Measurements from ENCODE around the gene POP5.

The POP5 gene

GRCh38 chr12:120586206-120586605, 5.0 kb upstream of the POP5 start:
- no peaks in the 10 kb centered on the region; the same call in 1 of the 2 replicates for H3K4me1 ChIP-seq (ENCODE audit: insufficient read depth, low read length)
- no peaks in the 10 kb centered on the region for H3K36me3 ChIP-seq (ENCODE audit: insufficient read depth, low read depth, low read length)
- no peak overlapping the region for H3K9ac ChIP-seq (ENCODE audit: low read depth, low read length)
- no peaks in the 10 kb centered on the region for H3K9me3 ChIP-seq (ENCODE audit: insufficient read depth, low read depth, low read length)
- no peak overlapping the region for H3K4me3 ChIP-seq (ENCODE audit: low read length)
- peaks cover 31% of the 10 kb centered on the region for H3K27me3 ChIP-seq (ENCODE audit: insufficient read depth, low read length)
- no peak overlapping the region for H3K27ac ChIP-seq (ENCODE audit: low read length)

- H3K27me3 ChIP-seq (ENCODE audit: insufficient read depth, low read length), result peaks cover 31% of the 10 kb centered on the region
- peaks cover 5% of the 10 kb centered on the region for H3K36me3 ChIP-seq (ENCODE audit: insufficient read depth, low read depth, low read length)
- peak overlapping the region; percentile 34; the same call in 1 of the 2 replicates for H3K9ac ChIP-seq (ENCODE audit: low read depth, low read length)
- H3K9me3 ChIP-seq (ENCODE audit: insufficient read depth, low read depth, low read length), result no peaks in the 10 kb centered on the region
- H3K4me3 ChIP-seq (ENCODE audit: low read length), result peak overlapping the region; percentile 56; the same call in 1 of the 2 replicates
- H3K4me1 ChIP-seq (ENCODE audit: insufficient read depth, low read length), result no peaks in the 10 kb centered on the region; the same call in 1 of the 2 replicates
- H3K27ac ChIP-seq (ENCODE audit: low read length), result no peak overlapping the region
Measured at GRCh38 chr12:120584343-120585149, 3.3 kb upstream of the POP5 start.

- Histone ChIP-seq H3K27ac (ENCODE audit: low read length) (no peak overlapping the region), H3K27me3 (ENCODE audit: insufficient read depth, low read length) (peaks cover 31% of the 10 kb centered on the region), H3K4me1 (ENCODE audit: insufficient read depth, low read length) (no peaks in the 10 kb centered on the region; the same call in 1 of the 2 replicates), H3K9me3 (ENCODE audit: insufficient read depth, low read depth, low read length) (no peaks in the 10 kb centered on the region), H3K4me3 (ENCODE audit: low read length) (peak overlapping the region; percentile 56; the same call in 1 of the 2 replicates), H3K36me3 (ENCODE audit: insufficient read depth, low read depth, low read length) (peaks cover 15% of the 10 kb centered on the region), H3K9ac (ENCODE audit: low read depth, low read length) (no peak overlapping the region)
Measured at GRCh38 chr12:120583478-120584030, 2.4 kb upstream of the POP5 start.

GRCh38 chr12:120581998-120582397, 796 bp upstream of the POP5 start:
- H3K27me3 ChIP-seq (ENCODE audit: insufficient read depth, low read length), result peaks cover 31% of the 10 kb centered on the region
- peaks cover 30% of the 10 kb centered on the region for H3K36me3 ChIP-seq (ENCODE audit: insufficient read depth, low read depth, low read length)
- peak overlapping the region; percentile 65; the same call in 1 of the 2 replicates for H3K9ac ChIP-seq (ENCODE audit: low read depth, low read length)
- H3K27ac ChIP-seq (ENCODE audit: low read length), result no peak overlapping the region
- no peaks in the 10 kb centered on the region for H3K9me3 ChIP-seq (ENCODE audit: insufficient read depth, low read depth, low read length)
- H3K4me1 ChIP-seq (ENCODE audit: insufficient read depth, low read length), result no peaks in the 10 kb centered on the region; the same call in 1 of the 2 replicates
- peak overlapping the region; percentile 96 for H3K4me3 ChIP-seq (ENCODE audit: low read length)

GRCh38 chr12:120579179-120579578, 2.0 kb downstream of the POP5 start:
- Histone ChIP-seq H3K4me3 (ENCODE audit: low read length) (no peak overlapping the region), H3K36me3 (ENCODE audit: insufficient read depth, low read depth, low read length) (peaks cover 56% of the 10 kb centered on the region), H3K27me3 (ENCODE audit: insufficient read depth, low read length) (peaks cover 8% of the 10 kb centered on the region), H3K9me3 (ENCODE audit: insufficient read depth, low read depth, low read length) (no peaks in the 10 kb centered on the region), H3K27ac (ENCODE audit: low read length) (no peak overlapping the region), H3K9ac (ENCODE audit: low read depth, low read length) (no peak overlapping the region), H3K4me1 (ENCODE audit: insufficient read depth, low read length) (no peaks in the 10 kb centered on the region; the same call in 1 of the 2 replicates)

- Histone ChIP-seq H3K9ac (ENCODE audit: low read depth, low read length) (no peak overlapping the region), H3K27me3 (ENCODE audit: insufficient read depth, low read length) (no peaks in the 10 kb centered on the region)
Measured at GRCh38 chr12:120574106-120574505, 7.1 kb downstream of the POP5 start.

GRCh38 chr12:120573560-120573959, 7.6 kb downstream of the POP5 start:
- H3K36me3 ChIP-seq (ENCODE audit: insufficient read depth, low read depth, low read length), result peaks cover 94% of the 10 kb centered on the region

More at GRCh38 chr12:120574106-120574505, 7.1 kb downstream of the POP5 start:
- Histone ChIP-seq H3K9me3 (ENCODE audit: insufficient read depth, low read depth, low read length) (no peaks in the 10 kb centered on the region), H3K4me3 (ENCODE audit: low read length) (no peak overlapping the region), H3K4me1 (ENCODE audit: insufficient read depth, low read length) (no peaks in the 10 kb centered on the region), H3K27ac (ENCODE audit: low read length) (no peak overlapping the region), H3K36me3 (ENCODE audit: insufficient read depth, low read depth, low read length) (peaks cover 94% of the 10 kb centered on the region)

GRCh38 chr12:120571299-120571698, 9.9 kb downstream of the POP5 start:
- no peaks in the 10 kb centered on the region for H3K9me3 ChIP-seq (ENCODE audit: insufficient read depth, low read depth, low read length)
- H3K27me3 ChIP-seq (ENCODE audit: insufficient read depth, low read length), result no peaks in the 10 kb centered on the region
- no peaks in the 10 kb centered on the region for H3K4me1 ChIP-seq (ENCODE audit: insufficient read depth, low read length)
- no peak overlapping the region for H3K27ac ChIP-seq (ENCODE audit: low read length)
- H3K36me3 ChIP-seq (ENCODE audit: insufficient read depth, low read depth, low read length), result peaks cover 94% of the 10 kb centered on the region
- no peak overlapping the region for H3K4me3 ChIP-seq (ENCODE audit: low read length)
- no peak overlapping the region for H3K9ac ChIP-seq (ENCODE audit: low read depth, low read length)

More at GRCh38 chr12:120573560-120573959, 7.6 kb downstream of the POP5 start:
- Histone ChIP-seq H3K27me3 (ENCODE audit: insufficient read depth, low read length) (no peaks in the 10 kb centered on the region), H3K4me1 (ENCODE audit: insufficient read depth, low read length) (no peaks in the 10 kb centered on the region), H3K4me3 (ENCODE audit: low read length) (no peak overlapping the region), H3K27ac (ENCODE audit: low read length) (no peak overlapping the region), H3K9me3 (ENCODE audit: insufficient read depth, low read depth, low read length) (no peaks in the 10 kb centered on the region), H3K9ac (ENCODE audit: low read depth, low read length) (no peak overlapping the region)

- Histone ChIP-seq H3K9me3 (ENCODE audit: insufficient read depth, low read depth, low read length) (no peaks in the 10 kb centered on the region), H3K4me3 (ENCODE audit: low read length) (no peak overlapping the region), H3K36me3 (ENCODE audit: insufficient read depth, low read depth, low read length) (peaks cover 83% of the 10 kb centered on the region), H3K4me1 (ENCODE audit: insufficient read depth, low read length) (no peaks in the 10 kb centered on the region), H3K27ac (ENCODE audit: low read length) (no peak overlapping the region), H3K9ac (ENCODE audit: low read depth, low read length) (no peak overlapping the region), H3K27me3 (ENCODE audit: insufficient read depth, low read length) (no peaks in the 10 kb centered on the region)
Measured at GRCh38 chr12:120563495-120563894, 17.7 kb downstream of the POP5 start.

GRCh38 chr12:120562906-120563305, 18.3 kb downstream of the POP5 start:
- Histone ChIP-seq H3K4me1 (ENCODE audit: insufficient read depth, low read length) (no peaks in the 10 kb centered on the region), H3K36me3 (ENCODE audit: insufficient read depth, low read depth, low read length) (peaks cover 81% of the 10 kb centered on the region), H3K4me3 (ENCODE audit: low read length) (no peak overlapping the region), H3K9me3 (ENCODE audit: insufficient read depth, low read depth, low read length) (no peaks in the 10 kb centered on the region), H3K27me3 (ENCODE audit: insufficient read depth, low read length) (no peaks in the 10 kb centered on the region), H3K9ac (ENCODE audit: low read depth, low read length) (no peak overlapping the region), H3K27ac (ENCODE audit: low read length) (no peak overlapping the region)

- H3K9me3 ChIP-seq (ENCODE audit: insufficient read depth, low read depth, low read length), result no peaks in the 10 kb centered on the region
- H3K4me3 ChIP-seq (ENCODE audit: low read length), result no peak overlapping the region
- H3K27me3 ChIP-seq (ENCODE audit: insufficient read depth, low read length), result no peaks in the 10 kb centered on the region
- no peaks in the 10 kb centered on the region for H3K4me1 ChIP-seq (ENCODE audit: insufficient read depth, low read length)
- peaks cover 70% of the 10 kb centered on the region for H3K36me3 ChIP-seq (ENCODE audit: insufficient read depth, low read depth, low read length)
- H3K27ac ChIP-seq (ENCODE audit: low read length), result no peak overlapping the region
- H3K9ac ChIP-seq (ENCODE audit: low read depth, low read length), result no peak overlapping the region
Measured at GRCh38 chr12:120557589-120557988, 23.6 kb downstream of the POP5 start.

- no peak overlapping the region for H3K9ac ChIP-seq (ENCODE audit: low read depth, low read length)
- no peaks in the 10 kb centered on the region for H3K9me3 ChIP-seq (ENCODE audit: insufficient read depth, low read depth, low read length)
- no peak overlapping the region for H3K27ac ChIP-seq (ENCODE audit: low read length)
- no peaks in the 10 kb centered on the region for H3K27me3 ChIP-seq (ENCODE audit: insufficient read depth, low read length)
- no peak overlapping the region for H3K4me3 ChIP-seq (ENCODE audit: low read length)
- H3K4me1 ChIP-seq (ENCODE audit: insufficient read depth, low read length), result no peaks in the 10 kb centered on the region
- H3K36me3 ChIP-seq (ENCODE audit: insufficient read depth, low read depth, low read length), result peaks cover 59% of the 10 kb centered on the region
Measured at GRCh38 chr12:120554678-120555077, 26.5 kb downstream of the POP5 start.
